GF-D8 (cell line): ENCODE measurements around the gene EPHA6.
"Not testable (repeated sequence)": the region's sequence is repeated elsewhere in the genome, so short reads cannot be mapped to it uniquely, and the experiment has no call there.

Experiments
- DNase-seq: peaks from one replicate; lab custom pipeline; 2025; lab: John Stamatoyannopoulos, UW

Gene EPHA6

GRCh38 chr3:97464035-97464434 lies 649.6 kb downstream of the EPHA6 start:
- DNase-seq = no peak

DNA sequence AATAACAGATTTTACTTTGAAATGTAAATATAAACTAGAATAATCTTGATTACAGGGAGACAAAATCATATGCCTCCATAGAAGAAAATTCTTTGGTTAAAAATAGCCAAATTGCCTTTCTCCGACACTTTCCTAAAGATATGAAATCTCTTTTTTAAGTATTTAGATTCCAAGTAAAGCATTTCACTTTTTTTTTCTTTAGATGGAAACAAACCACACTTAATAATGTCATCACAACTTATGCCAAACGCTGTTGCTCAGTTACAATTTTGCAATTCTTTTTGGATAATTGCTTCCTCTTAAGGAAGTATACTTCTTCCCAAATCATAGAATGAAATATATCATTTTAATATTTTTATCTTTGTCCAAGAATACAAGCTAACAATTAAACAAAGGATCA lies 656.1 kb downstream of the EPHA6 start:
- no peak for DNase-seq

DNA sequence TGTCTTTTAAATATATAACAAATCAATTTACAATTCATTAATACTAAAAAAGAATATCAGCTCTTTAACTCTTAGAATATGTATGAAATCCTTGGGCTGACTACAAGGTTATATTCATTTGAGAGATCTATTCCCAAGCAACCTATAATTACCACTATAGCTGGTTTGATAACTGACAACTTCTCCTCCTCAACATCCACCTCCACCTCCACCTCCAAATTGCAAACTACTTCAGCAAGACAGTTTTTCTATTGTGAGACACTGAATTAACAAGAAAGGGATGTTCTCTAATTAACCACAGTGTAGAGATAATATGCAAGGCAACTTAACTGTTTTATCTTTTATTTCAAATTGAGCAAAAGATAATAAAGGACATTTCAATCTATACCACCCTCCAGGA lies 665.3 kb downstream of the EPHA6 start:
- DNase-seq = no peak

DNA sequence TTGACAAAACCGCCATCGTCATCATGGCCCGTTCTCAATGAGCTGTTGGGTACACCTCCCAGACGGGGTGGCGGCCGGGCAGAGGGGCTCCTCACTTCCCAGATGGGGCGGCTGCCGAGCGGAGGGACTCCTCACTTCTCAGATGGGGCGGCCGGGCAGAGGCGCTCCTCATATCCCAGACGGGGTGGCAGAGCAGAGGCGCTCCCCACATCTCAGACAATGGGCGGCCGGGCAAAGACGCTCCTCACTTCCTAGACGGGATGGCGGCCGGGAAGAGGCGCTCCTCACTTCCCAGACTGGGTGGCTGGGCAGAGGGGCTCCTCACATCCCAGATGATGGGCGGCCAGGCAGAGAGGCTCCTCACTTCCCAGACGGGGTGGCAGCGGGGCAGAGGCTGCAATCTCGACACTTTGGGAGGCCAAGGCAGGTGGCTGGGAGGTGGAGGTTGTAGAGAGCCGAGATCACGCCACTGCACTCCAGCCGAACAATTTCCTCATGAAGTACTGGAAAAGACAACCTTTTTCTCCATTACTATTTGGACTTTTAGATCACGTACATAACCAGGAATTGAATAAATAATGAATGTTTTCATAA lies 666.4 kb downstream of the EPHA6 start:
- DNase-seq = not testable (repeated sequence)

GRCh38 chr3:97481416-97481815 lies 667.0 kb downstream of the EPHA6 start:
- no peak for DNase-seq

DNA sequence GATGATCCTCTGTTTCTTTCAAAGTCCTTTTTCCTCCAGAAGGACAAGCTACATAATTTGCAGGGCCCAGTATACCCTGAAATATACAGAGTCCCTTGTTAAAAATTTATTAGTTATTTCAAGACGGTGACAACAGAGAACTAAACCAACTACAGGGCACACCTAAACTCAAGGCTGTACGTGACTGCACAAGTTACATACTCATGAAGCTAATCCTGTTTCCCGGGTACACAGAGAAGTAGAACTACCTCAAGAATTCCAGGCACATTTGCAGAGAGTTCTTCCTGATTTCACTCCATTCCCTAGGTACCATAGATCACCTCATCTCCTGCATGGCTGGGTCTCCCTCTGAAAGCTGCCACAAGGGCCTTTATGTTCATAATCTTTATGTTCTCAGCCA lies 670.8 kb downstream of the EPHA6 start:
- no peak for DNase-seq

- DNase-seq = no peak
Observed at GRCh38 chr3:97487587-97487986, 673.2 kb downstream of the EPHA6 start.

DNA sequence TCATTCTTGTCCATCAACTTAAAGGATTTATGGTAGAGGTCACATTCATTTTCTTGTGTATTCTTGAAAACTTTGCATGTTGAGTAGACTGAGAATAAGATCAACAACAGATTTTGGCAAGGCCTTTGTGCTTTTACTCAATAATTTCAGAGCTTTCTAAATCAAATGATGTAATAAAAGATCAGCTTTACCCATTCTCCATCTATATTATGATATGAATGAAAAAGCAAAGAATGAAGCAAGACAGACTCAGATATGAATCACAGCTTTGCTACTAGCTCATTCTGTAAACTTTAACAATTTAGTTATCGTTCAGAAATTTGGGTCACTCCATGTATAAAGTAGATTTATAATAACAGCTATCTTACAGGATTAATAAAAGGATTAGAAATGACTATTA lies 674.3 kb downstream of the EPHA6 start:
- DNase-seq = no peak

DNA sequence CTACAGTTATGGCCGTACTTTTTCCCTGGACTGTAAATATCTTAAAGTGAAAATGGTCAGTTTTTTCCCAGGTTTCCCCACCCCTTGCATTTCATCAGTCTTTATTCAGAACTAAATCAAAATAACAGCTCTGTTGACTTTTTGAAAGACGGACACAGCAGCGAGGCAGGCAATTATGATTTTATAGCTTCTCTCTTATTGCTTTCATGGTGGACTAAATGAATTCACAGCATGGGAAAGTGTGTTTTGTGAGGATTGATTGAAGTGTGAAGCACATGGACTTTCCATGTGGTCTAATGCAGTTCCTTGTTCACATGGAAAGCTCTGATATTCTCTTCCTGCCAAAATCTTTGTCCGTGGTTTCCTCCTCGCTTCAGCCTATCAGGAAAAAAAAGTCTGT lies 681.5 kb downstream of the EPHA6 start:
- DNase-seq = no peak

DNA sequence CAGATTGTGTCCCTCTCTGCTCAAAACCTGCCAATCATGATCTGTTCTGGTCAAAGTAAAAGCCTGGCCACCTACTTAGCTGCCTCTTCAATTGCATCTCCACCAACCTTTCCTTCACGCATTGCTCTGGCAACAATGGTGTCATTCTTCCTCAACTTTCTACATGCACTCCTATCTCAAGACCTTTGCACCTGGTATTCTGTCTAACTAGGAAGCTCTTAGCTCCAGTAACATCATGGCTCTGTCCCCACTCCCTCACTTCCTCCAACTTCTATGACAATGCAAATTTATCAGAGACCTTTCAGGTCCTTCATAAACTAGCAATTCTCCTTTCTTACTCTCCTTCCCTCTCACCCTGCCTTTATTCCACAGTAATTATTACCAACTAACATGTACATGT lies 682.7 kb downstream of the EPHA6 start:
- DNase-seq = no peak

- DNase-seq = no peak
Observed at GRCh38 chr3:97504463-97504862, 690.1 kb downstream of the EPHA6 start.

GRCh38 chr3:97510795-97511194 lies 696.4 kb downstream of the EPHA6 start:
- no peak for DNase-seq

- DNase-seq = no peak
Observed at GRCh38 chr3:97515076-97515475, 700.7 kb downstream of the EPHA6 start.

DNA sequence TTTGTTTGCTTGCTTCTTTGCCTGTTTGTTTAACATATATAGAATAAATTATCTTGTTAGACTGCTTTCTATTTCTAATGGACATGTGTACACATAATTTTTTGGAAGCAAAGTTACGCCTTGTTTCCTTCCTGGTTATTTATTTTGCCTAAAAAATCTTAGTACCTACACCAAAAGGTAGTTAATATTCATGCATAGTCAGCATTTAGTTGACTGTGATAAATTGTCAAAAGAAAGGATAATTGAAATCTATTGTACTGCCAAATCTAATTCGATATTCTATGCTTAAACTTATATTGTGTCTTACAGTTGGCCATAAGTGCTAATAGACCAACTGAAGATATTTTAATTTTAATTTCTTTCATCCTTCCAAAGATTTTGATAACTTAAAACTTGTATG lies 716.3 kb downstream of the EPHA6 start:
- no peak for DNase-seq

DNA sequence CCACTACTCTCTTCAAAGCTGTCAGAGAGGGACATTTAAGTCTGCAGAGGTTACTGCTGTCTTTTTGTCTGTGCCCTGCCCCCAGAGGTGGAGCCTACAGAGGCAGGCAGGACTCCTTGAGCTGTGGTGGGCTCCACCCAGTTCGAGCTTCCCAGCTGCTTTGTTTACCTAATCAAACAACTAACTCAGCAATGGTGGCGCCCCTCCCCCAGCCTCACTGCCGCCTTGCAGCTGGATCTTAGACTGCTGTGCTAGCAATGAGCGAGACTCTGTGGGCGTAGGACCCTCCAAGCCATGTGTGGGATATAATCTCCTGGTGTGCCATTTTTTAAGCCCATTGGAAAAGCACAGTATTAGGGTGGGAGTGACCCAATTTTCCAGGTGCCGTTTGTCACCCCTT lies 733.2 kb downstream of the EPHA6 start:
- DNase-seq = not testable (repeated sequence)

- DNase-seq = no peak
Observed at GRCh38 chr3:97550408-97550807, 736.0 kb downstream of the EPHA6 start.

DNA sequence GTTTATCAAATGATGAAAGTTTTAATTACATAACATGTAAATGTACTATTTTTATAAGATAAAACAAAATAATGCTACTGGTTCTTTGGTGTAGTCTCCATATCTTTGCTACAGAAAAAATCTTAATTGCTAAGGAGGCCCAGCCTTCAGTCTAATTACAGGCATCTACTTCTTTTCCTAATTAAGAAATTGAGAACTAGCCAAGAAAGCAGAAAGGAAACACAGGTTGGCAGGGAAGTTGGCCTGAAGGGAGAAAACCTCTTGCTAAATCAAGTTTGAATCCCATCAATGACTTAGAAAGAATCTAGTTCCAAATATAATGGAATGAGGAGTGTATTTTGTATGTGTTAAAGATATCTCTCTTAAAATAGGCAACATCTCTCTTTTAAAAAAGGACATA lies 737.8 kb downstream of the EPHA6 start:
- DNase-seq = no peak

DNA sequence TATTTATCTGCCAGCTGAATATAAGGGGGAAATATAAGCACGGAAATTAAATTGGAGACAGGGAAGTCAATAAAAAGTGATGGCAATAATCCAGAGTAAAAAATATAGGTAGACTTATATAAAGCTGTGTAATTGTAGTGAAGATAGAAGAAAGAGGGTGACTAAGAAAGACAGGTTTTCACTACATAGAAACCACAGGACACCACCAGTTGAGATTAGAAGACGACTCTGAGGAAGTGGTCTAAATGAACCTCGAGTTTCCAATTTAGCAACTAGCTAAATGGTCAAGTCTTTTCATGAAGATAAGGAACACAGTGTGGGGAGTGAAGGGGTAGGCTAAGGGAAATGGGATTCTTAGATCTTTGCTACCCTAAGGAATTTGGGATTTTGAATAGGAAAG lies 761.3 kb downstream of the EPHA6 start:
- DNase-seq = no peak

- DNase-seq = no peak
Observed at GRCh38 chr3:97576221-97576620, 761.8 kb downstream of the EPHA6 start.

- no peak for DNase-seq
Observed at GRCh38 chr3:97579365-97579764, 765.0 kb downstream of the EPHA6 start.

- DNase-seq = no peak
Observed at GRCh38 chr3:97610626-97611025, 796.2 kb downstream of the EPHA6 start.

GRCh38 chr3:97612632-97613031 lies 798.2 kb downstream of the EPHA6 start:
- DNase-seq = no peak

- no peak for DNase-seq
Observed at GRCh38 chr3:97613139-97613538, 798.7 kb downstream of the EPHA6 start.

DNA sequence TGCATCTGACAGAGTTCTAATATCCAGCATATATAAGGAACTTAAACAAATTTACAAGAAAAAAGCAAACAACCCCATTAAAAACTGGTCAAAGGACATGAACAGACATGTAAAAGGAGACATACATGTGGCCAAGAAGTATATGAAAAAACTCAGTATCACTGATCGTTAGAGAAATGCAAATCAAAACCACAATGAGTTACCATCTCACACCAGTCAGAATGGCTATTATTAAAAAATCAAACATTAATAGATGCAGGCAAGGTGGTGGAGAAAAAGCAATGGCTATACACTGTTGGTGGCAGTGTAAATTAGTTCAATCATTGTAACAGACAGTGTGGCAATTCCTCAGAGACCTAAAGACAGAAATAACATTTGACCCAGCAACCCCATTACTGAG lies 806.1 kb downstream of the EPHA6 start:
- DNase-seq = not testable (repeated sequence)

DNA sequence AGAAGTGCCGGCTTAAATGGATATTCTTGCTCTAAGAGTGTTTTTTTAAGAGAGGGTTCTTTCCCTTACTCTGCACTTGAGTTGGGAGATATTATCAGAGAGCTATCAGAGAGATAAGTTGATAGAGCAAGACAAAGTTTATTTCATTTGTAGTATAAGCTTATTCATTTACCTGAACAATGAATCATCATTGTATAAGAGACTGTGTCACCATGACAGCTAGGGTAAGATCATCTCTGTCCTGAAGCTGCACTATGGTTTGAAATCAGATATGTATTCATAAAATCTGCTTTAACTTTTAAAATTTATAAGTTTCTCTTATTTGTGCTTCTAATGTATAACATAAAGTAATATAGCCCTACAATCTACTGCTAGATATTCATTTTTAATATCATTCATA lies 822.1 kb downstream of the EPHA6 start:
- no peak for DNase-seq
